GM12892 (cell line): ENCODE data around the gene PORCN.

Source experiments
- POLR2A ChIP-seq: IDR thresholded peaks from 2 replicates; pipeline ENCODE4 v1.6.1; 2011; ENCODE audit warnings: low read depth, low read length, control low read depth
- POLR2AphosphoS5 ChIP-seq: IDR thresholded peaks from 2 replicates; pipeline ENCODE4 v1.6.1; 2011; ENCODE audit warnings: low read depth, low read length, control low read depth
- TAF1 ChIP-seq: IDR thresholded peaks from 2 replicates; pipeline ENCODE4 v1.6.1; 2011; ENCODE audit warnings: low read depth, mild to moderate bottlenecking, control low read depth, low read length, borderline replicate concordance

DNA sequence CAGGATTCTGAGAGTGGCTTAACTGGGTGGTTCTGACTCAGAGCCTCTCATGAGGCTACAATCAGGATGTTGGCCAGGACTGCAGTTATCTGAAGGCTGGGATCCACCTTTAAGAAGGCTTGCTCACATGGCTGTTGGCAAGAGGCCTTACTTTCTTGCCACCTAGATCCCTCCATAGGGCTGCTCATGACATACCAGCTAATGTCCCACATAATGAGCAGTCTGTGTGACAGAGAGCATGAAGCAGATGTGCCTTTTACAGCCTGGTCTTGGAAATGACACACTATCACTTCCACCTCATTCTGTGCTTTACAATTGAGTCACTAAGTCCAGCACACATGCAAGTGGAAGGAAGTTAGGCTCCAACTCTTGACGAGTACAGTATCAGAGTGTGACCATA, 61.2 kb downstream of the PORCN start:
- no peak for TF ChIP-seq POLR2AphosphoS5
- peak; percentile 41; the same call in 1 of the 2 replicates for TF ChIP-seq POLR2A
- no peak for TF ChIP-seq TAF1
